Measurements from ENCODE around the gene GALNT3.

The GALNT3 gene

DNA sequence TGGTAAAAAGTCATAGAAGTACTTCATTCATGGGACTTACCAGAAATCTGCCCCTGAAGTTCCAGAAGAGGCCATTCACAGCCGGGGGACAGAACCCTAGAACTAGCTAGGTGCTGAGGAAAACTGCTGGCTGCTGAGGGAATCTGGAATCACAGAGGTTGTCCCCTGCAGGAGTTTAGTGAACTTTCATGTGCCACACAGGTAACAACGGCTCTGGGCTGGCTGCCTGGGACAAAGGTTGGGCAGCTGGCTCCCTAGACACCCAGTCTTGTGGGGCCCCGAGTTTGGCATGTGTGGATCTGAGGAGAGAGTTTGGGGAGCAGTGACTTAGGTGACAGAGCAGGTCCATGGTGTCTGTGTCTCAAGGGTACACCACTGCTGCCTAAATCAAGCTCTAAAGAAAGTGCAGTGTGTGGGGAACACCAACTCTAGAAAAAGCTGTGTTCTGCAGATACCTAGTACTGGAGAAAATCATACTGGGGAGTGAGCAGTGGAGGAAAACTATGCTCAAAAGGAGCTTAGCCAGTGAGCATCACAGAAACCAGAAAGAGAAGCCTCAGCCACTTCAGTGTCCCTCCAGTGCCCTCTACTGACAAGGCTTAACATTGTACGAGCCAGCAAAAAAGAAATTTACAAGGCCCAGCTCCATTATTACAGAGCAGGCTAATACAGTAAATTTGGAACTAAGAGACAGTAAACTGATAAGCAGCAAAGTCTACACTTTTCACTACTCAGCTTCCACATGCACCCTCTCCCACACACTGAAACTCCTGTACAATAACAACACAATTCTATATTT is 15.2 kb downstream of the GALNT3 start:
- Histone ChIP-seq H3K27me3 (ENCODE audit: control insufficient read depth, insufficient read depth, low read length, poor library complexity, severe bottlenecking) (no peaks in the 10 kb centered on the region), H3K27ac (ENCODE audit: insufficient read depth, low read depth, low read length, poor library complexity, severe bottlenecking) (no peak overlapping the region), H3K4me1 (ENCODE audit: control insufficient read depth, insufficient read depth, low read length) (no peaks in the 10 kb centered on the region), H3K36me3 (ENCODE audit: control insufficient read depth, insufficient read depth, low read length) (no peaks in the 10 kb centered on the region), H3K4me3 (ENCODE audit: insufficient read depth, low read depth, low read length) (no peak overlapping the region), H3K9me3 (ENCODE audit: control insufficient read depth, low read length) (no peaks in the 10 kb centered on the region)
- WGBS, 2 experiments, result 94 to 96% methylated on average over 4 of the region's 4 CpGs

DNA sequence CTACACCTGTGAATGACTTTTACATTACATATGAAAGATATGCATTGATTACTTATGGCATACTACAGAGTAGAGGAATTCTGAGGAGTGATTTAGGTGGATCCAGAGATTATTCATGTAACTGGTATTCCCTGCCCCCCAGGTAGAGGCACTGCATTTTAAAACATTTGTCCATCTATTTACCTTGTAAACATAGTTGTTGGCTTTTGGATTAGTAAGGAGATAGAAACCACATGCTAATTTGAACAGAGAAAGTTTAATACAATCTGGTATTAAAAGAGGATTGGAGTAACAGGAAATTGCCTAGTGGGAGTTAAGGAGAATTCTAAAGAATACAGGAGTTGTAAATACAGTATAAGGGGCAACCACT is 15.9 kb downstream of the GALNT3 start:
- H3K27ac ChIP-seq (ENCODE audit: insufficient read depth, low read depth, low read length, poor library complexity, severe bottlenecking), result no peak overlapping the region
- H3K9me3 ChIP-seq (ENCODE audit: control insufficient read depth, low read length), result no peaks in the 10 kb centered on the region
- no peaks in the 10 kb centered on the region for H3K27me3 ChIP-seq (ENCODE audit: control insufficient read depth, insufficient read depth, low read length, poor library complexity, severe bottlenecking)
- no peak overlapping the region for H3K4me3 ChIP-seq (ENCODE audit: insufficient read depth, low read depth, low read length)
- no peaks in the 10 kb centered on the region for H3K36me3 ChIP-seq (ENCODE audit: control insufficient read depth, insufficient read depth, low read length)
- H3K4me1 ChIP-seq (ENCODE audit: control insufficient read depth, insufficient read depth, low read length), result no peaks in the 10 kb centered on the region

DNA sequence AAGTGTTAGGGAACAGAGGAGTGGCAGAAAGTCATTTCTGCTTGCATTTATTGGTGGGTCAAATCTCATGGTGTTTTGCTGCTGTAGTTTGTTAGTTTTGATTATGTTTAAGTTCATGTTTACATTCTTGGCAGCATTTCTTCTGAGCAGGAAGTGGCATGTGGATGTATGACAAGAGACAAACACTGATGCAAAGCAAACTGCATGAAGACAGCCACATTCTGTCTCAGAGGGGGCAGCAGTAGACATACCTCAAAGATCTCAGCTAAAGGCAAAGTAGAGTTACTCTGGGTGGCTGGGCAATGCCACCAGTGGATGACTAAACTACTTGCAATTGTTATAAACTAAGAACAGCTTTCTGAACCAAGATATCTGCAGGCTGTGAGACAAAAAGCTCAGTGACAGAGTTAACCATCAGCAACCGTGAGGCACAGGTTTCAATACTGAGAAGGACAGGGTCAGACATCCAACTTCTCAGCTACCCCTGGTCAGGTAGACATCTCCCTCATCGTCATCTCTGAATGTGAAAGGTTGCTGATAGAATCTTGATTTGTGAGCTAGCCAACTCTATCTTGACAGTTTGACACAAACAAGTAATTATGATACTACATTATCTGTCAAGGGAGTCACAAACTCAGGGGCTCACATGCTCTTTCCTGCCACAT is 16.4 kb downstream of the GALNT3 start:
- no peak overlapping the region for H3K27ac ChIP-seq (ENCODE audit: insufficient read depth, low read depth, low read length, poor library complexity, severe bottlenecking)
- H3K9me3 ChIP-seq (ENCODE audit: control insufficient read depth, low read length), result no peaks in the 10 kb centered on the region
- H3K27me3 ChIP-seq (ENCODE audit: control insufficient read depth, insufficient read depth, low read length, poor library complexity, severe bottlenecking), result no peaks in the 10 kb centered on the region
- WGBS, 2 experiments, result 88 to 95% methylated on average over 2 of the region's 2 CpGs
- no peak overlapping the region for H3K4me3 ChIP-seq (ENCODE audit: insufficient read depth, low read depth, low read length)
- no peaks in the 10 kb centered on the region for H3K36me3 ChIP-seq (ENCODE audit: control insufficient read depth, insufficient read depth, low read length)
- no peaks in the 10 kb centered on the region for H3K4me1 ChIP-seq (ENCODE audit: control insufficient read depth, insufficient read depth, low read length)

DNA sequence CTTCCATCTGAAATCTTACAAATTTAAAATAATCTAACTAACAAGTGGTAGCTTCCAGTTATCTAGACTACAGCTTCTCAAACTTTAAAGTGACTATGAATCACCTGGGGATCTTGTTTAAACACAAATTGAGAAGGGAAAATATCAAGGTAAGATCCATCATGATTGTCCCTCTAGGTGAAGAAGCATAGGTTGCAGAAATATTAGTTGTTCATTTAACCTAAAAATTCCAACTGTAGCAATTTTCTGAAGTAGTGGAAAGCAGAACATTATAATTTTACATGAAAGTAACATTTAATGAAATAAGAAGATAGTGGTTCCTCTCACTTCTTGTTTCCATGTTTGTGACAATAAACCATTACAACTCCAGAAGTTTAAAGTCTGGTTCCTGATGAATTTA is 17.3 kb downstream of the GALNT3 start:
- no peaks in the 10 kb centered on the region for H3K4me1 ChIP-seq (ENCODE audit: control insufficient read depth, insufficient read depth, low read length)
- H3K27me3 ChIP-seq (ENCODE audit: control insufficient read depth, insufficient read depth, low read length, poor library complexity, severe bottlenecking), result no peaks in the 10 kb centered on the region
- H3K9me3 ChIP-seq (ENCODE audit: control insufficient read depth, low read length), result no peaks in the 10 kb centered on the region
- H3K36me3 ChIP-seq (ENCODE audit: control insufficient read depth, insufficient read depth, low read length), result no peaks in the 10 kb centered on the region
- no peak overlapping the region for H3K27ac ChIP-seq (ENCODE audit: insufficient read depth, low read depth, low read length, poor library complexity, severe bottlenecking)
- H3K4me3 ChIP-seq (ENCODE audit: insufficient read depth, low read depth, low read length), result no peak overlapping the region

DNA sequence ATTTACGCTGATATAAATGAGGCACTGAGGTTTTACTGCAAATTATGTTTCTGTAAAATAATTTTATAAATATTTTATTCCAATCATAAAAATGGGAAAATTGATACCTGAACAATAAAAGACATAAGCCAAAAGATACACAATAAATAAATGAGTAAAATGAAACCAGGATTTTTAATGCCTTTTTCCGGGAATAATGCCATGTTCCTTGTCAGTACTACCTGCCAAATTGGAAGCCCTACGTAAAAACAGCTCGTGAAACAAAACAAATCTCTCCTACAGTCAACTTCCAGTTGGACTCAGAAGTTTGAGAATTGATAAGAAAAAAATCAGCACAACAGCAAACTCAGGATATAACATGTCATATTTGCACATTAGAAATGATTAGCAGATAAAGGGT is 18.0 kb downstream of the GALNT3 start:
- H3K27ac ChIP-seq (ENCODE audit: insufficient read depth, low read depth, low read length, poor library complexity, severe bottlenecking), result no peak overlapping the region
- H3K4me3 ChIP-seq (ENCODE audit: insufficient read depth, low read depth, low read length), result no peak overlapping the region
- no peaks in the 10 kb centered on the region for H3K4me1 ChIP-seq (ENCODE audit: control insufficient read depth, insufficient read depth, low read length)
- H3K36me3 ChIP-seq (ENCODE audit: control insufficient read depth, insufficient read depth, low read length), result no peaks in the 10 kb centered on the region
- H3K27me3 ChIP-seq (ENCODE audit: control insufficient read depth, insufficient read depth, low read length, poor library complexity, severe bottlenecking), result no peaks in the 10 kb centered on the region
- no peaks in the 10 kb centered on the region for H3K9me3 ChIP-seq (ENCODE audit: control insufficient read depth, low read length)
- 54 to 75% methylated on average over 3 to 4 of the region's 4 CpGs for WGBS, 2 experiments

DNA sequence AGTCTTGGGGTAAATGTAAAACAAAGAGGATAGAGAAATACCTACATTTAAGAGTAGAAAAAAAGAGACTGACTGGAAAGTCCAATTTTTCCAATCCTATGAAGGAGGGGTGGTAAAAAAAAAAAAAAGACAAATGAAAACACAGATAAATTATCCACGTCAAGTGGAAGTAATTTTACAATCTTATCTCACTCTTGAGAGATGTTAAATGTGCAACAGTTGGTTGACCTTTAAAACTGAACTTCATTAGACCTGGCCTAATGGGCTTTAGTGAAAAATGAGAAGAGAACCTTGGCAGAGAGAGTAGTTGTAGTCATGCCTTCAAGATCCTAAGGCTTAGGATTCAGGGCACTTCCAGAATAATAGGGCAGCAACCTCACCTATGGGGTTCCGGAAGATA is 20.4 kb downstream of the GALNT3 start:
- H3K4me1 ChIP-seq (ENCODE audit: control insufficient read depth, insufficient read depth, low read length), result no peaks in the 10 kb centered on the region
- no peaks in the 10 kb centered on the region for H3K27me3 ChIP-seq (ENCODE audit: control insufficient read depth, insufficient read depth, low read length, poor library complexity, severe bottlenecking)
- H3K9me3 ChIP-seq (ENCODE audit: control insufficient read depth, low read length), result no peaks in the 10 kb centered on the region
- H3K27ac ChIP-seq (ENCODE audit: insufficient read depth, low read depth, low read length, poor library complexity, severe bottlenecking), result no peak overlapping the region
- 100% methylated on average over 1 to 2 of the region's 2 CpGs for WGBS, 2 experiments
- H3K36me3 ChIP-seq (ENCODE audit: control insufficient read depth, insufficient read depth, low read length), result no peaks in the 10 kb centered on the region
- no peak overlapping the region for H3K4me3 ChIP-seq (ENCODE audit: insufficient read depth, low read depth, low read length)

DNA sequence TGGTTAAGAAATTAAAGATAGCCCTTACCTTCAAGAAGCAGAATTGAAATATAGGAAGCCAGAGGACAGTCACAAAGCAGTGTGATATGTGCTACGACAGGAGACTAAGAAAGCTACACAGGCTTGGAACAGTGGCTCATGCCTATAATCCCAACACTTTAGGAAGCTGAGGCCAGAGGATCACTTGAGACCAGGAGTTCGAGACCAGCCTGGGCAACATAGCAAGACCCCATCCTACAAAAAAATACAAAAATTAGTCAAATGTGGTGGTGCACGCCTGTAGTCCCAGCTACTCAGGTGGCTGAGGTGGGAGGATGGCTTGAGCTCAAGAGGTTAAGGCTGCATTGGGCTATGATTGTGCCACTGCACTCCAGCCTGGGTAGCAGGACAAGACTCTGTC is 21.9 kb downstream of the GALNT3 start:
- Histone ChIP-seq H3K36me3 (ENCODE audit: control insufficient read depth, insufficient read depth, low read length) (no peaks in the 10 kb centered on the region), H3K9me3 (ENCODE audit: control insufficient read depth, low read length) (no peaks in the 10 kb centered on the region), H3K27me3 (ENCODE audit: control insufficient read depth, insufficient read depth, low read length, poor library complexity, severe bottlenecking) (no peaks in the 10 kb centered on the region), H3K27ac (ENCODE audit: insufficient read depth, low read depth, low read length, poor library complexity, severe bottlenecking) (no peak overlapping the region), H3K4me3 (ENCODE audit: insufficient read depth, low read depth, low read length) (no peak overlapping the region), H3K4me1 (ENCODE audit: control insufficient read depth, insufficient read depth, low read length) (no peaks in the 10 kb centered on the region)
- 90 to 98% methylated on average over 3 of the region's 3 CpGs for WGBS, 2 experiments

DNA sequence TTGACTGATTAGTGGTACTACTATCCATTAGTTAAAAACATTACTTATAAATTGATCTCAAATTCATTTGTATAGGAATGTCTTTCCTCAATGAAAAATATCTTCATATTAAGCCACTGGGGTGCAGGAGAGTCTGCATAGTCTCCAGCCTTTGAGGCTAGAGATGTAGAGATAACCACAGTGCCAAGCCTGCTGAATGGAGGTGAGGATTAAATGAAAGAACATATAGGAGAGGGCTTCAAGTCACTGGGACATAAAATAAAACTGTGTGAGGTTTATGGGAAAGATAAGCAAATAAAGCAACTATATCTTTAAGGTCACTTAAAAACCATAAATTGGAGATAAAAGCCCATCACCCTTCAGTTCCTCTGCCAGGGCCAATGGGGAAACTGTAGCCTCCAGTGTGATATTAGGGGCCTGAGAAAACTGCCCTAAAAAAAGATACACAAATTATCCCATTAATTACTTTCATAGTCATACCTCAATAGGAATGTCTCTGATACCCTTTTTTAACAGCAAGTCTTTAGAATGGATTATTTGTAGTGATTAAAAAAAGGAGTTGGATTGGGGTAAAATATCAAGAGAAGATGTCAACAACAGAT is 27.6 kb downstream of the GALNT3 start:
- Histone ChIP-seq H3K4me3 (ENCODE audit: insufficient read depth, low read depth, low read length) (no peak overlapping the region), H3K27me3 (ENCODE audit: control insufficient read depth, insufficient read depth, low read length, poor library complexity, severe bottlenecking) (no peaks in the 10 kb centered on the region), H3K27ac (ENCODE audit: insufficient read depth, low read depth, low read length, poor library complexity, severe bottlenecking) (no peak overlapping the region), H3K36me3 (ENCODE audit: control insufficient read depth, insufficient read depth, low read length) (no peaks in the 10 kb centered on the region), H3K9me3 (ENCODE audit: control insufficient read depth, low read length) (no peaks in the 10 kb centered on the region), H3K4me1 (ENCODE audit: control insufficient read depth, insufficient read depth, low read length) (no peaks in the 10 kb centered on the region)

DNA sequence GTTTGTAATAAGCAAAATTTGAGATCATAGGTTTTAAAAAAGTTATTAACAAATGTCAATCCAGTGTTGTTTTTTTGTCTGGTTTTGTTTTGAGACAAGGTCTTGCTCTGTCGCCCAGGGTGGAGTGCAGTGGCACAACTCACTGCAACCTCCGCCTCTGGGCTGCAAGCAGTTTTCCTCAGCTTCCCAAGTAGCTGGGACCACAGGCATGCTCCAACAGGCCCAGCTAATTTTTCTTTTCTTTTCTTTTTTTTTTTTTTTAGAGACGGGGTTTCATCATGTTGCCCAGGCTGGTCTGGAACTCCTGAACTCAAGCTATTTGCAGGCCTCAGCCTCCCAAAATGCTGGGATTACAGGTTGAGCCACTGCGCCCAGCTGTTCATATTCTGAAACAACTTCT is 31.3 kb downstream of the GALNT3 start:
- H3K27ac ChIP-seq (ENCODE audit: insufficient read depth, low read depth, low read length, poor library complexity, severe bottlenecking), result no peak overlapping the region
- H3K36me3 ChIP-seq (ENCODE audit: control insufficient read depth, insufficient read depth, low read length), result no peaks in the 10 kb centered on the region
- no peaks in the 10 kb centered on the region for H3K27me3 ChIP-seq (ENCODE audit: control insufficient read depth, insufficient read depth, low read length, poor library complexity, severe bottlenecking)
- no peaks in the 10 kb centered on the region for H3K9me3 ChIP-seq (ENCODE audit: control insufficient read depth, low read length)
- H3K4me3 ChIP-seq (ENCODE audit: insufficient read depth, low read depth, low read length), result no peak overlapping the region
- H3K4me1 ChIP-seq (ENCODE audit: control insufficient read depth, insufficient read depth, low read length), result no peaks in the 10 kb centered on the region
- WGBS, 2 experiments, result 85 to 87% methylated on average over 4 of the region's 4 CpGs

DNA sequence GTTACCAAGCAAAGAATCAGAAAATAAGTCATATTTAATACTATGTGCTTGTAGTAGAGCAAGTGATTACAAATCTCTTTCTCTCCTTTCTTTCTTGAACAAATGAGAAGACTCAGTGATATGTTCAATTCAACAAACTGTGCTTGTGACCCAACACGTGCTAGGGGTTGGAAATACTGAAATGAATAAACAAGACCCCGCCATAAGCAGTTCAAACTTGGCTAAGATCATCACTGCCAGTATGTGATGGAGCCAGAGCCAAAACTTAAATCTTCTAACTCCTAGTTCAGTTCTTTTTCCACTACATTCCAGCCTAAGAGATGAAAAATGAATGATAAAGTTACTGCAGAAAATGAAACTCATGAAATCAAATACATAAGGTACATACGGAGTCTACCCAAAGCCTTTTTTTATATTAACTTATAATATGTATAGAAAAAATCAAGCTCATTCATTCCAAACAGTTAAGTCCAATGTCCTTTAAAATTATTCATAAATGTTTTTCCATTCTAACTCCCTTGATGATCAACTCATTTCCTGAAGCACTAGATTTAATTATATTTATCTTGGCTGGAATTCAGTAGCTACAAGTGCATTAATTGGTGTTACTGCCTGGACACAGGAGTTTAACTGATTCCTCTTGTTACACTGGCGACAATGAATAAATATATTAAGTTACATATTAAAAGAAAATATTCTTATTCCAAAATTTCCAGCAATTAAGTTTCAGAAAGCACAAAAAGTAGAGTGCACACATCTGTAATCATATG is 36.0 kb downstream of the GALNT3 start:
- H3K4me3 ChIP-seq (ENCODE audit: insufficient read depth, low read depth, low read length), result no peak overlapping the region
- no peaks in the 10 kb centered on the region for H3K9me3 ChIP-seq (ENCODE audit: control insufficient read depth, low read length)
- no peaks in the 10 kb centered on the region for H3K36me3 ChIP-seq (ENCODE audit: control insufficient read depth, insufficient read depth, low read length)
- 88 to 100% methylated on average over 2 of the region's 4 CpGs for WGBS, 2 experiments
- no peak overlapping the region for H3K27ac ChIP-seq (ENCODE audit: insufficient read depth, low read depth, low read length, poor library complexity, severe bottlenecking)
- no peaks in the 10 kb centered on the region for H3K27me3 ChIP-seq (ENCODE audit: control insufficient read depth, insufficient read depth, low read length, poor library complexity, severe bottlenecking)
- H3K4me1 ChIP-seq (ENCODE audit: control insufficient read depth, insufficient read depth, low read length), result no peaks in the 10 kb centered on the region

All from ectodermal cell (in vitro differentiated cells).